ENCODE results near the gene GAS2L3.

GRCh38 chr12:100661300-100661951 is 87.9 kb downstream of the GAS2L3 start:
- no peak for TF ChIP-seq EZH2 (IDR thresholded peaks at IDR 0.05; ENCODE audit: insufficient read depth, poor library complexity, severe bottlenecking)
- no peak for TF ChIP-seq EZH2phosphoT487 (IDR thresholded peaks at IDR 0.05; ENCODE audit: insufficient read depth, low read depth)
